Smooth muscle cell (in vitro differentiated cells): ENCODE results near the gene VPS26C. TPM values are rescaled to one million over a fixed set of nuclear protein-coding genes. Genes with fewer than 3 reads are reported as not detected.

Source experiments
- DNase-seq: peaks from one replicate; lab custom pipeline; 2025; ENCODE audit not compliant: unreplicated experiment; lab: John Stamatoyannopoulos, UW
- H2AFZ ChIP-seq: fragments of 200-600 bp; sonication (generic); 2 replicates; pipeline ENCODE4 v1.6.0; 2016; ENCODE audit warnings: antibody characterized with exemption, low read depth, mild to moderate bottlenecking
- H3F3A ChIP-seq: fragments of 200-600 bp; sonication (generic); 2 replicates; pipeline ENCODE4 v1.6.0; 2017; ENCODE audit warnings: antibody characterized with exemption, low read depth
- H3K27ac ChIP-seq: fragments of 200-600 bp; sonication (generic); 2 replicates; pipeline ENCODE4 v1.5.1; 2016; ENCODE audit warnings: low read depth, mild to moderate bottlenecking
- H3K27me3 ChIP-seq: fragments of 200-600 bp; sonication (generic); 2 replicates; pipeline ENCODE4 v1.6.1; 2016; ENCODE audit warnings: low read depth, mild to moderate bottlenecking
- H3K36me3 ChIP-seq: fragments of 200-600 bp; sonication (generic); 2 replicates; pipeline ENCODE4 v1.5.1; 2016; ENCODE audit warnings: low read depth
- H3K4me1 ChIP-seq: fragments of 200-600 bp; sonication (generic); 2 replicates; pipeline ENCODE4 v1.5.1; 2016; ENCODE audit warnings: low read depth
- H3K4me2 ChIP-seq: fragments of 200-600 bp; sonication (generic); 2 replicates; pipeline ENCODE4 v1.6.0; 2016; ENCODE audit warnings: mild to moderate bottlenecking
- H3K4me3 ChIP-seq: fragments of 200-600 bp; sonication (generic); 2 replicates; pipeline ENCODE4 v1.5.1; 2016; ENCODE audit warnings: mild to moderate bottlenecking
- H3K79me2 ChIP-seq: fragments of 200-600 bp; sonication (generic); 2 replicates; pipeline ENCODE4 v1.6.0; 2016; ENCODE audit warnings: low read depth, mild to moderate bottlenecking
- H3K9ac ChIP-seq: fragments of 200-600 bp; sonication (generic); 2 replicates; pipeline ENCODE4 v1.6.0; 2016; ENCODE audit warnings: low read depth
- H3K9me3 ChIP-seq: fragments of 200-600 bp; sonication (generic); replicated peaks from 2 replicates; pipeline ENCODE4 v1.5.1; 2016; ENCODE audit warnings: low read depth
- H4K20me1 ChIP-seq: fragments of 200-600 bp; sonication (generic); 2 replicates; pipeline ENCODE4 v1.6.0; 2016; ENCODE audit warnings: low read depth
- CTCF ChIP-seq: fragments of 200-600 bp; sonication (generic); IDR thresholded peaks from 2 replicates; pipeline ENCODE4 v1.5.1; 2017; ENCODE audit warnings: borderline replicate concordance, mild to moderate bottlenecking, antibody characterized with exemption; ENCODE audit not compliant: insufficient read depth, poor library complexity, severe bottlenecking
- WGBS: methylation state at CpG from one replicate; pipeline ENCODE4 v1.1.7; 2016; ENCODE audit warnings: low lambda C conversion rate; 5-methylcytosine and 5-hydroxymethylcytosine counted together
- polyA plus RNA-seq: library from polyadenylated mRNA; unstranded; fragments of >200 nt; fragmentation: Nextera tagmentation; extraction: Ambion mirVana; gene quantifications from 2 replicates; pipeline ENCODE4 v1.2.1, GENCODE V29; 2016
- total RNA-seq: library from RNA; depleted of rRNA; stranded (reverse); fragments of >200 nt; gene quantifications from 2 replicates; pipeline ENCODE4 v1.2.3, GENCODE V29; 2014

The VPS26C gene
- total and polyA plus RNA-seq, 2 experiments from 2014 or later, result 31.7 to 50.3 TPM

GRCh38 chr21:37183749-37184148 lies 83.4 kb downstream of the VPS26C start:
- Histone ChIP-seq H3K4me3 (no peak overlapping the region), H3K27ac (no peak overlapping the region), H3K27me3 (no peaks in the 10 kb centered on the region), H2AFZ (no peak overlapping the region), H3F3A (no peaks in the 10 kb centered on the region), H3K79me2 (peaks cover 25% of the 10 kb centered on the region), H3K36me3 (peaks cover 30% of the 10 kb centered on the region), H3K4me1 (no peaks in the 10 kb centered on the region), H4K20me1 (peaks cover 72% of the 10 kb centered on the region), H3K9ac (no peak overlapping the region), H3K9me3 (no peaks in the 10 kb centered on the region), H3K4me2 (no peak overlapping the region)
- no peak for TF ChIP-seq CTCF
- no peak for DNase-seq
- WGBS, result 100% methylated on average over 3 of the region's 3 CpGs

GRCh38 chr21:37182222-37182621 lies 84.9 kb downstream of the VPS26C start:
- Histone ChIP-seq H3K79me2 (peaks cover 35% of the 10 kb centered on the region), H3K27ac (no peak overlapping the region), H3K9me3 (no peaks in the 10 kb centered on the region), H3K36me3 (peaks cover 30% of the 10 kb centered on the region), H3F3A (no peaks in the 10 kb centered on the region), H3K4me1 (no peaks in the 10 kb centered on the region), H3K4me3 (no peak overlapping the region), H3K9ac (no peak overlapping the region), H3K4me2 (no peak overlapping the region), H3K27me3 (no peaks in the 10 kb centered on the region), H4K20me1 (peaks cover 78% of the 10 kb centered on the region), H2AFZ (no peak overlapping the region)
- DNase-seq, result no peak
- TF ChIP-seq CTCF, result no peak
- 93% methylated on average over 6 of the region's 6 CpGs for WGBS

- Histone ChIP-seq H3K4me3 (no peak overlapping the region), H3K36me3 (peaks cover 22% of the 10 kb centered on the region), H3K27ac (no peak overlapping the region), H3K9me3 (no peaks in the 10 kb centered on the region), H3K27me3 (no peaks in the 10 kb centered on the region), H3K4me2 (no peak overlapping the region), H3K4me1 (no peaks in the 10 kb centered on the region), H3K79me2 (peaks cover 35% of the 10 kb centered on the region), H2AFZ (no peak overlapping the region), H3F3A (no peaks in the 10 kb centered on the region), H3K9ac (no peak overlapping the region), H4K20me1 (peaks cover 78% of the 10 kb centered on the region)
- TF ChIP-seq CTCF, result no peak
- 95% methylated on average over 3 of the region's 3 CpGs for WGBS
- no peak for DNase-seq
These were observed 86.1 kb downstream of the VPS26C start for GRCh38 chr21:37181059-37181458.

- peaks cover 29% of the 10 kb centered on the region for H3K79me2 ChIP-seq
- peak overlapping the region; percentile 34 for H3K27ac ChIP-seq
- H3K36me3 ChIP-seq, result peaks cover 42% of the 10 kb centered on the region
- H3K4me3 ChIP-seq, result no peak overlapping the region
- 61% methylated on average over 5 of the region's 5 CpGs for WGBS
- no peaks in the 10 kb centered on the region for H3F3A ChIP-seq
- H3K27me3 ChIP-seq, result no peaks in the 10 kb centered on the region
- H3K4me1 ChIP-seq, result no peaks in the 10 kb centered on the region
- no peaks in the 10 kb centered on the region for H3K9me3 ChIP-seq
- peaks cover 70% of the 10 kb centered on the region for H4K20me1 ChIP-seq
- H3K9ac ChIP-seq, result no peak overlapping the region
- H3K4me2 ChIP-seq, result no peak overlapping the region
- no peak overlapping the region for H2AFZ ChIP-seq
- no peak for DNase-seq
- TF ChIP-seq CTCF, result no peak
These were observed 90.4 kb downstream of the VPS26C start for GRCh38 chr21:37176716-37177115.
